ENCODE data around the gene ACRBP.

Gene ACRBP

DNA sequence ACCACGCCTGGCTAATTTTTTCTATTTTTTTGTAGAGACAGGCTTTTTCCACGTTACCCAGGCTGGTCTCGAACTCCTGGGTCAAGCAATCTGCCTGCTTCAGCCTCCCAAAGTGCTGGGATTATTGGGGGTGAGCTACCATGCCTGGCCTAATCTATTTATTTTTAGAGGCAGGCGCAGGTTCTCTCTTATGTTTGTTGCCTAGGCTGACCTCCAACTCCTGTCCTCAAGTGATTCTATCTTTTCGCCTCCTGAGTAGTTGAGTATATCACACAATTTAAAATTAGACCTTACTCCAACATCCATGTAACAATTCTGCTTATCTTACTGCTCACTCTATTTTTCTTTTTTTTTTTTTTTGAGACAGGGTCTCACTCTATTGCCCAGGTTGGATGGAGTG, 6.8 kb upstream of the ACRBP start (continued):
- TF ChIP-seq, protein P1, sequence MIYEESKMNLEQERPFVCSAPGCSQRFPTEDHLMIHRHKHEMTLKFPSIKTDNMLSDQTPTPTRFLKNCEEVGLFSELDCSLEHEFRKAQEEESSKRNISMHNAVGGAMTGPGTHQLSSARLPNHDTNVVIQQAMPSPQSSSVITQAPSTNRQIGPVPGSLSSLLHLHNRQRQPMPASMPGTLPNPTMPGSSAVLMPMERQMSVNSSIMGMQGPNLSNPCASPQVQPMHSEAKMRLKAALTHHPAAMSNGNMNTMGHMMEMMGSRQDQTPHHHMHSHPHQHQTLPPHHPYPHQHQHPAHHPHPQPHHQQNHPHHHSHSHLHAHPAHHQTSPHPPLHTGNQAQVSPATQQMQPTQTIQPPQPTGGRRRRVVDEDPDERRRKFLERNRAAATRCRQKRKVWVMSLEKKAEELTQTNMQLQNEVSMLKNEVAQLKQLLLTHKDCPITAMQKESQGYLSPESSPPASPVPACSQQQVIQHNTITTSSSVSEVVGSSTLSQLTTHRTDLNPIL (CRISPR knock-in tag; IDR thresholded peaks at IDR 0.05; ENCODE audit: low read depth), result no peak
- TF ChIP-seq BACH2 (CRISPR knock-in tag; IDR thresholded peaks at IDR 0.05; ENCODE audit: borderline replicate concordance) (no peak), TOX (CRISPR knock-in tag; IDR thresholded peaks at IDR 0.05; ENCODE audit: borderline replicate concordance) (no peak), RARB (CRISPR knock-in tag; IDR thresholded peaks at IDR 0.05) (no peak)

DNA sequence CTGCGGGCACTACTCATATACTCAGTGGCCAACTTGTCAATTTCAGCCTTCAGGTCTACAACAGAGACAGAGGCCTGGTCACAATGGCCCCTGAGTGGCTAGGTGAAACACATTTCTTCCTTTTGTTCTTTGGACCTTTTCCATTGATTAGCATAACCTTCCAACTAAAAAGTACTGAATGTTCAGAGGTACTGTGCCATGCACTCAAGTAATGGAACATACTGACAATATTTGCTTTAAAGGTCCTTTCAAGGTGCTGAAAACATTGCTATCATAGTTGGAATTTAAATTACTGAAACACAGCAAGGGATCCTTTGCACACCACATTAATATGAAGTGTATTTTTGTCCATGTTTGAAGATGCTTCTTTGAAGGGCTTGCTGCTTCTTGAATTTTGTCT, 6.1 kb upstream of the ACRBP start:
- TF ChIP-seq ARNTL (CRISPR knock-in tag; IDR thresholded peaks at IDR 0.05; ENCODE audit: borderline replicate concordance, low read depth) (no peak), PATZ1 (CRISPR knock-in tag; IDR thresholded peaks at IDR 0.05; ENCODE audit: borderline replicate concordance) (no peak), ESRRG (CRISPR knock-in tag; IDR thresholded peaks at IDR 0.05) (no peak), TCF4 (CRISPR knock-in tag; IDR thresholded peaks at IDR 0.05; ENCODE audit: borderline replicate concordance) (no peak), GLIS3 (CRISPR knock-in tag; IDR thresholded peaks at IDR 0.05) (no peak), PPARA (CRISPR knock-in tag; IDR thresholded peaks at IDR 0.05; ENCODE audit: borderline replicate concordance) (no peak), ZFP3 (CRISPR knock-in tag; IDR thresholded peaks at IDR 0.05) (no peak), TOX (CRISPR knock-in tag; IDR thresholded peaks at IDR 0.05; ENCODE audit: borderline replicate concordance) (no peak), ZC3H10 (CRISPR knock-in tag; IDR thresholded peaks at IDR 0.05) (no peak)
- no peak; the same call in 2 of the 3 replicates for ATAC-seq

DNA sequence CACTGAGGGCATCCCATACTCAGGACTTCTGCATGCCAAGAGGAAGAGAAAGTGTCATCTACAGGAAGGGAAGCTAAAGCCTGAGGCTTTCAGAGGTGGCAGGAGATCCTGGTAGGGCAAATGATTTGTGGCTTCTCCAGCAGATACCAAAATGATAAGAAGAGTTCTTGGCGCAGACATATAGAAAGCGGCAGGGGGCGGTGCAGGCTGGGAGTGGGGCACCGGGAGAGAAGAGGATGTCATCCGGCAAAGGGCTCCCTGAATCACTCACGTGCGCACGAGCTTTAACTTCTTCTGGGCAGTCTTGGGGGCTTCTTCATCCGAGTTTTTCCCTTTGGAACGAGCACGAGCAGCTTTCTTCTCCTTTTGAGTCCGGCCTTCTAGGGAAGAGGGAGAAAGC, 5.2 kb upstream of the ACRBP start:
- no peak for ATAC-seq
- TF ChIP-seq PATZ1 (CRISPR knock-in tag; IDR thresholded peaks at IDR 0.05; ENCODE audit: borderline replicate concordance) (no peak), ISL1 (CRISPR knock-in tag; IDR thresholded peaks at IDR 0.05) (no peak), CSDC2 (CRISPR knock-in tag; IDR thresholded peaks at IDR 0.05) (no peak), ZNF70 (CRISPR knock-in tag; IDR thresholded peaks at IDR 0.05) (no peak), OSR1 (CRISPR knock-in tag; IDR thresholded peaks at IDR 0.05) (no peak), ZFP30 (CRISPR knock-in tag; IDR thresholded peaks at IDR 0.05) (no peak), ESRRG (CRISPR knock-in tag; IDR thresholded peaks at IDR 0.05) (no peak), PPARA (CRISPR knock-in tag; IDR thresholded peaks at IDR 0.05; ENCODE audit: borderline replicate concordance) (no peak), ZNF8 (CRISPR knock-in tag; IDR thresholded peaks at IDR 0.05) (no peak), GLIS3 (CRISPR knock-in tag; IDR thresholded peaks at IDR 0.05) (no peak), BACH2 (CRISPR knock-in tag; IDR thresholded peaks at IDR 0.05; ENCODE audit: borderline replicate concordance) (no peak), TCF4 (CRISPR knock-in tag; IDR thresholded peaks at IDR 0.05; ENCODE audit: borderline replicate concordance) (no peak), SNAI2 (CRISPR knock-in tag; IDR thresholded peaks at IDR 0.05) (no peak), TOX (CRISPR knock-in tag; IDR thresholded peaks at IDR 0.05; ENCODE audit: borderline replicate concordance) (no peak), RARB (CRISPR knock-in tag; IDR thresholded peaks at IDR 0.05) (no peak)
- TF ChIP-seq, protein P2, sequence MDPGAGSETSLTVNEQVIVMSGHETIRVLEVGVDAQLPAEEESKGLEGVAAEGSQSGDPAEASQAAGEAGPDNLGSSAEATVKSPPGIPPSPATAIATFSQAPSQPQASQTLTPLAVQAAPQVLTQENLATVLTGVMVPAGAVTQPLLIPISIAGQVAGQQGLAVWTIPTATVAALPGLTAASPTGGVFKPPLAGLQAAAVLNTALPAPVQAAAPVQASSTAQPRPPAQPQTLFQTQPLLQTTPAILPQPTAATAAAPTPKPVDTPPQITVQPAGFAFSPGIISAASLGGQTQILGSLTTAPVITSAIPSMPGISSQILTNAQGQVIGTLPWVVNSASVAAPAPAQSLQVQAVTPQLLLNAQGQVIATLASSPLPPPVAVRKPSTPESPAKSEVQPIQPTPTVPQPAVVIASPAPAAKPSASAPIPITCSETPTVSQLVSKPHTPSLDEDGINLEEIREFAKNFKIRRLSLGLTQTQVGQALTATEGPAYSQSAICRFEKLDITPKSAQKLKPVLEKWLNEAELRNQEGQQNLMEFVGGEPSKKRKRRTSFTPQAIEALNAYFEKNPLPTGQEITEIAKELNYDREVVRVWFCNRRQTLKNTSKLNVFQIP (CRISPR knock-in tag; IDR thresholded peaks at IDR 0.05; ENCODE audit: borderline replicate concordance, low read depth), result no peak
- TF ChIP-seq, protein P1 (CRISPR knock-in tag; IDR thresholded peaks at IDR 0.05; ENCODE audit: low read depth), result no peak
- TF ChIP-seq, protein P3, sequence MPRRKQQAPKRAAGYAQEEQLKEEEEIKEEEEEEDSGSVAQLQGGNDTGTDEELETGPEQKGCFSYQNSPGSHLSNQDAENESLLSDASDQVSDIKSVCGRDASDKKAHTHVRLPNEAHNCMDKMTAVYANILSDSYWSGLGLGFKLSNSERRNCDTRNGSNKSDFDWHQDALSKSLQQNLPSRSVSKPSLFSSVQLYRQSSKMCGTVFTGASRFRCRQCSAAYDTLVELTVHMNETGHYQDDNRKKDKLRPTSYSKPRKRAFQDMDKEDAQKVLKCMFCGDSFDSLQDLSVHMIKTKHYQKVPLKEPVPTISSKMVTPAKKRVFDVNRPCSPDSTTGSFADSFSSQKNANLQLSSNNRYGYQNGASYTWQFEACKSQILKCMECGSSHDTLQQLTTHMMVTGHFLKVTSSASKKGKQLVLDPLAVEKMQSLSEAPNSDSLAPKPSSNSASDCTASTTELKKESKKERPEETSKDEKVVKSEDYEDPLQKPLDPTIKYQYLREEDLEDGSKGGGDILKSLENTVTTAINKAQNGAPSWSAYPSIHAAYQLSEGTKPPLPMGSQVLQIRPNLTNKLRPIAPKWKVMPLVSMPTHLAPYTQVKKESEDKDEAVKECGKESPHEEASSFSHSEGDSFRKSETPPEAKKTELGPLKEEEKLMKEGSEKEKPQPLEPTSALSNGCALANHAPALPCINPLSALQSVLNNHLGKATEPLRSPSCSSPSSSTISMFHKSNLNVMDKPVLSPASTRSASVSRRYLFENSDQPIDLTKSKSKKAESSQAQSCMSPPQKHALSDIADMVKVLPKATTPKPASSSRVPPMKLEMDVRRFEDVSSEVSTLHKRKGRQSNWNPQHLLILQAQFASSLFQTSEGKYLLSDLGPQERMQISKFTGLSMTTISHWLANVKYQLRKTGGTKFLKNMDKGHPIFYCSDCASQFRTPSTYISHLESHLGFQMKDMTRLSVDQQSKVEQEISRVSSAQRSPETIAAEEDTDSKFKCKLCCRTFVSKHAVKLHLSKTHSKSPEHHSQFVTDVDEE (CRISPR knock-in tag; IDR thresholded peaks at IDR 0.05), result no peak
- TF ChIP-seq, protein P4, sequence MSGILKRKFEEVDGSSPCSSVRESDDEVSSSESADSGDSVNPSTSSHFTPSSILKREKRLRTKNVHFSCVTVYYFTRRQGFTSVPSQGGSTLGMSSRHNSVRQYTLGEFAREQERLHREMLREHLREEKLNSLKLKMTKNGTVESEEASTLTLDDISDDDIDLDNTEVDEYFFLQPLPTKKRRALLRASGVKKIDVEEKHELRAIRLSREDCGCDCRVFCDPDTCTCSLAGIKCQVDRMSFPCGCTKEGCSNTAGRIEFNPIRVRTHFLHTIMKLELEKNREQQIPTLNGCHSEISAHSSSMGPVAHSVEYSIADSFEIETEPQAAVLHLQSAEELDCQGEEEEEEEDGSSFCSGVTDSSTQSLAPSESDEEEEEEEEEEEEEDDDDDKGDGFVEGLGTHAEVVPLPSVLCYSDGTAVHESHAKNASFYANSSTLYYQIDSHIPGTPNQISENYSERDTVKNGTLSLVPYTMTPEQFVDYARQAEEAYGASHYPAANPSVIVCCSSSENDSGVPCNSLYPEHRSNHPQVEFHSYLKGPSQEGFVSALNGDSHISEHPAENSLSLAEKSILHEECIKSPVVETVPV (CRISPR knock-in tag; IDR thresholded peaks at IDR 0.05), result no peak

Measured in SK-N-SH treated with all-trans-retinoic acid at 6 μM for 48 hours (cell line).